Measurements from ENCODE around the gene VWA8. TPM values are rescaled to one million over a fixed set of nuclear protein-coding genes. Genes with fewer than 3 reads are reported as not detected.

VWA8 gene
- total and polyA plus RNA-seq, 2 of the 8 experiments (the other 6 are each of a cell fraction or from before 2014, with no cell fraction given): 5.9 to 19.6 TPM

DNA sequence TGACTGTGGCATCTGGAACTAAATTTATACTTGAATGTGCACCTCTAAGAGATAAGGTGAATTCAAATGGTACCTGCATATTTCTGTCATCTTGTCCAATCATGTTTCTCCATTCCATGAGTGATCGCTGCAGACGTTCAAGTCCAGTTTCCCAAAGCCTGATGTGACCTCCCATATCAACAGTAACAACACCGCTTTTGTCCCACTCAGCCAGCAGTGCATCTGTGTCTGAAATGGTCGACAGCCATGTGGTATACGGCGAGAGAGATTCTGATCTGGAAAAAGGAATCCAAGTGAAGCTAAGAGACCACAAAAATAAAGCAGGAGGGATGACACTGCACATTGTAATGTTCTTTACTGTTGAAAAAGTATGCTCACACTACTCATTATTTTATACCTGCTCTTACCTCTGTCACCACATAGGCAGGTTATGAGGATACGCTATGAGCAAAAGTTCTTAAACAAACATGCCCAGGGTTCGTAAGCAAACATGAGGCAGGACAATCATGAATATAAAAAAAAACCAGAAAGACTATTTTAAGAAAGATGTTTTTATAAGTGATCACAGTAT is 290.0 kb downstream of the VWA8 start:
- H2BK5ac ChIP-seq (ENCODE audit: low read depth, low read length): no peak overlapping the region
- no peak overlapping the region for H3K27ac ChIP-seq (ENCODE audit: low read depth, low read length)
- POLR2A ChIA-PET (ENCODE audit: partially characterized antibody): no interaction called here
- H3K18ac ChIP-seq (ENCODE audit: extremely low read depth, low read length): no peak overlapping the region
- DNase-seq (ENCODE audit: low read depth in 1 of 2, low spot score in 2 of 2) (no peak), FAIRE-seq (no peak)
- H4K20me1 ChIP-seq (replicated peaks in 1 of 2; ENCODE audit: control insufficient read depth in 1 of 2, insufficient read depth in 2 of 2, low read length in 2 of 2): no peaks in the 10 kb centered on the region
- no peak overlapping the region for H2AK5ac ChIP-seq (ENCODE audit: low read depth, low read length)
- H3K9ac ChIP-seq (replicated peaks in 1 of 4; ENCODE audit: extremely low read depth in 1 of 4, low read depth in 3 of 4, low read length in 3 of 4): no peak overlapping the region
- H4K91ac ChIP-seq (replicated peaks; ENCODE audit: insufficient read length, low read length): no peak overlapping the region
- no peak overlapping the region for H3K4ac ChIP-seq (replicated peaks; ENCODE audit: insufficient read length, low read depth, low read length)
- no peaks in the 10 kb centered on the region for H3K9me3 ChIP-seq (ENCODE audit: insufficient read depth in 2 of 2, low read depth in 1 of 2, low read length in 1 of 2)
- no peak overlapping the region for H2BK15ac ChIP-seq (ENCODE audit: low read length)
- WGBS, 2 experiments (ENCODE audit: extremely low coverage in 1 of 2, insufficient coverage in 1 of 2, insufficient read length in 1 of 2, insufficient replicate concordance in 2 of 2, low coverage in 1 of 2, low lambda C conversion rate in 2 of 2, missing lambda C conversion rate in 1 of 2): 96% methylated on average over 8 of the region's 8 CpGs; no CpG with 5 or more reads in 1 of the 2 experiments
- H3K79me1 ChIP-seq (ENCODE audit: low read depth, low read length): no peaks in the 10 kb centered on the region
- no peak overlapping the region for H2BK12ac ChIP-seq (ENCODE audit: low read depth, low read length)
- H3K4me3 ChIP-seq (ENCODE audit: extremely low read depth in 1 of 4, insufficient read depth in 2 of 4, low read depth in 3 of 4, low read length in 4 of 4): no peak overlapping the region
- peaks cover 0 to 1% (median 0%) of the 10 kb centered on the region in 4 experiments; a peak in 1 of 7 replicates for H3K27me3 ChIP-seq (replicated peaks in 1 of 4; ENCODE audit: control insufficient read depth in 3 of 4, extremely low read depth in 1 of 4, insufficient read depth in 3 of 4, low read length in 3 of 4)
- H3K36me3 ChIP-seq (ENCODE audit: control insufficient read depth in 2 of 4, insufficient read depth in 4 of 4, low read length in 3 of 4): no peaks in the 10 kb centered on the region; a peak in 1 of 8 replicates
- no peak overlapping the region for H3K23ac ChIP-seq (ENCODE audit: insufficient read length)
- no peak overlapping the region for H2AFZ ChIP-seq (ENCODE audit: low read length)
- H3K79me2 ChIP-seq (ENCODE audit: control insufficient read depth in 1 of 2, insufficient read depth in 2 of 2, low read length in 2 of 2): no peaks in the 10 kb centered on the region
- H2BK120ac ChIP-seq (replicated peaks; ENCODE audit: low read depth, low read length): no peak overlapping the region
- H4K8ac ChIP-seq (ENCODE audit: extremely low read depth, insufficient read depth, low read length): no peak overlapping the region
- no peak overlapping the region for H2BK20ac ChIP-seq (ENCODE audit: low read length)
- no peak overlapping the region for H3K14ac ChIP-seq (ENCODE audit: insufficient read length)
- CTCF ChIA-PET (ENCODE audit: partially characterized antibody): no interaction called here
- no peak overlapping the region for H3K56ac ChIP-seq (replicated peaks; ENCODE audit: insufficient read length, low read depth, low read length)
- H3K4me1 ChIP-seq (replicated peaks in 1 of 4; ENCODE audit: control insufficient read depth in 3 of 4, insufficient read depth in 4 of 4, low read length in 3 of 4): no peaks in the 10 kb centered on the region
- H3K4me2 ChIP-seq (ENCODE audit: insufficient read depth in 1 of 2, low read depth in 2 of 2, low read length in 2 of 2): no peak overlapping the region
- H3K23me2 ChIP-seq (ENCODE audit: low read depth, low read length): no peaks in the 10 kb centered on the region
- H4K5ac ChIP-seq (ENCODE audit: insufficient read length, low read depth, low read length): no peak overlapping the region
- no peak for TF ChIP-seq RAD21 (IDR thresholded peaks at IDR 0.05 in 1 of 2, conservative IDR thresholded peaks at IDR 0.05 in 1 of 2; ENCODE audit: low read depth in 2 of 2, low read length in 2 of 2)
- no peak for TF ChIP-seq FOSL1 (IDR thresholded peaks at IDR 0.05; ENCODE audit: insufficient read depth, low read depth, low read length)
